Stimulated activated CD8-positive, alpha-beta memory T cell treated with anti-CD3 and anti-CD28 coated beads, Interleukin-7, amount 100 ng/mL, for 24 hours (primary cell): Measurements from ENCODE around the gene ARPC4.

Experiments
- DNase-seq: peaks from one replicate; pipeline ENCODE4 v3.0.0-alpha.2; 2020; ENCODE audit warnings: low read depth

ARPC4 gene

DNA sequence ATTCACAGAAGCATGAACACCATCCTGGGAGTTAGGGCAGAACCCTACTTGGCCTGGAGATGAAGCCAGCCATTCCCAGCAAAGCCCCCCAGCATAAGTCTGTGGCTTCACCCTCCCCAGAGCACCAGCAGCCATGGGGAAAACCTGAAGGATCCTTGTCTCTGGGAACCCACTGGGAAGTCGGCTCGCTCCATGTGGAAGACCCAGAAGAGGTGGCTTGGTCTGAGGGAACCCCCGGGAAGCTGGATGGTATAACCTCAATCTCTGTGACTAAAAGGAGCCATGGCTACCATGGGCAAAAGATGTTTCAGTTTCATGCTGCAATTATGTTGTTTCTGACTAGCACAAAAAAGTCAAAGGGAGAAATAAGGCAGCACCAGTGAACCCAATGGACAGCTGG is 62.7 kb downstream of the ARPC4 start:
- DNase-seq = no peak
